ENCODE results near the gene NOS3. TPM values are rescaled to one million over a fixed set of nuclear protein-coding genes. Genes with fewer than 3 reads are reported as not detected.

The NOS3 gene
- total and polyA plus RNA-seq, 9 of the 15 experiments (the other 6 are each of a cell fraction or from before 2014, with no cell fraction given), result 1.1 to 121 (median 23.6) TPM

GRCh38 chr7:150968734-150969372, 22.0 kb upstream of the NOS3 start (continued):
- TF ChIP-seq REST (IDR thresholded peaks at IDR 0.05; ENCODE audit: borderline replicate concordance) (no peak), REST (CRISPR knock-in tag; IDR thresholded peaks at IDR 0.05; ENCODE audit: low read depth) (peak; percentile 75), ZNF146 (CRISPR knock-in tag; IDR thresholded peaks at IDR 0.05; ENCODE audit: unreplicated experiment) (no peak), SMAD3 (CRISPR knock-in tag; conservative IDR thresholded peaks at IDR 0.05) (0 out of 2 replicates have a peak, but pooled peaks have one; percentile 61), LARP7 (IDR thresholded peaks at IDR 0.05) (no peak), ATF1 (CRISPR knock-in tag; IDR thresholded peaks at IDR 0.05) (no peak), ATF1 (tag; IDR thresholded peaks at IDR 0.05) (no peak), RBM39 (optimal IDR thresholded peaks at IDR 0.05; ENCODE audit: low read depth, low read length) (no peak), FOXA3 (CRISPR knock-in tag; conservative IDR thresholded peaks at IDR 0.05 in 1 of 2, IDR thresholded peaks at IDR 0.05 in 1 of 2) (no peak), SETDB1 (IDR thresholded peaks at IDR 0.05; ENCODE audit: low read length) (no peak), ARID1B (IDR thresholded peaks at IDR 0.05) (peak; percentile 28; the same call in 1 of the 2 replicates), E2F1 (CRISPR knock-in tag; IDR thresholded peaks at IDR 0.05) (no peak), TGIF2 (CRISPR knock-in tag; IDR thresholded peaks at IDR 0.05) (no peak), ZFX (CRISPR knock-in tag; IDR thresholded peaks at IDR 0.05) (no peak), KLF6 (CRISPR knock-in tag; IDR thresholded peaks at IDR 0.05; ENCODE audit: borderline replicate concordance) (peak; percentile 88; the same call in 1 of the 2 replicates), POLR2AphosphoS5 (IDR thresholded peaks at IDR 0.05; ENCODE audit: control insufficient read depth, insufficient read depth, low read depth, low read length) (no peak), ZNF12 (CRISPR knock-in tag; IDR thresholded peaks at IDR 0.05) (no peak), HNRNPLL (IDR thresholded peaks at IDR 0.05; ENCODE audit: low read depth, low read length, poor library complexity, severe bottlenecking) (no peak), HNRNPK (IDR thresholded peaks at IDR 0.05; ENCODE audit: low read depth, low read length, poor library complexity, severe bottlenecking) (no peak), SMARCA5 (IDR thresholded peaks at IDR 0.05) (no peak), ATF7 (IDR thresholded peaks at IDR 0.05) (0 out of 2 replicates have a peak, but pooled peaks have one; percentile 37), HDGF (IDR thresholded peaks at IDR 0.05) (no peak), ZNF134 (CRISPR knock-in tag; conservative IDR thresholded peaks at IDR 0.05) (peak; percentile 54; the same call in 1 of the 2 replicates)

All from K562 (cell line).